HFFc6 (cell line): ENCODE measurements around the gene PSMG3. TPM values are rescaled to one million over a fixed set of nuclear protein-coding genes. Genes with fewer than 3 reads are reported as not detected.

Experiments used
- DNase-seq: peaks from one replicate; pipeline ENCODE4 v3.0.0-alpha.2; 2018
- H3K27ac Mint-ChIP-seq: 2 replicates; pipeline ENCODE4 v1.8.0; 2020; ENCODE audit warnings: mild to moderate bottlenecking, mixed read lengths
- H3K27me3 Mint-ChIP-seq: 2 replicates; pipeline ENCODE4 v1.8.0; 2021; ENCODE audit warnings: mild to moderate bottlenecking, moderate library complexity, mixed read lengths; ENCODE audit not compliant: insufficient read depth
- H3K36me3 Mint-ChIP-seq: 2 replicates; pipeline ENCODE4 v1.8.0; 2021; ENCODE audit warnings: low read depth, mixed read lengths
- H3K4me1 Mint-ChIP-seq: 2 replicates; pipeline ENCODE4 v1.8.0; 2020; ENCODE audit warnings: low read depth, mixed read lengths
- H3K4me3 Mint-ChIP-seq: 2 replicates; pipeline ENCODE4 v1.8.0; 2020; ENCODE audit warnings: mild to moderate bottlenecking, moderate library complexity, mixed read lengths
- H3K9me3 Mint-ChIP-seq: 2 replicates; pipeline ENCODE4 v1.8.0; 2020; ENCODE audit warnings: mild to moderate bottlenecking, mixed read lengths
- total RNA-seq, 6 experiments: library from RNA; stranded (reverse); fragmentation: NEBNext Ultra II Directional; extraction: Animal tissue kit (Norgen Biotek cat#: 25700); gene quantifications; 2 replicates in 1 of 6; 3 replicates in 5 of 6; pipeline ENCODE4 v1.2.3, GENCODE V29; 2021
- TF ChIP-seq, protein P1 (sequence below): fragments of 200-600 bp; sonication (generic); IDR thresholded peaks from 2 replicates; pipeline ENCODE4 v1.5.0; 2021; ENCODE audit warnings: antibody characterized with exemption, mild to moderate bottlenecking

The PSMG3 gene
- total RNA-seq, 6 experiments from 2014 or later = 25.6 to 31.0 (median 28.2) TPM

DNA sequence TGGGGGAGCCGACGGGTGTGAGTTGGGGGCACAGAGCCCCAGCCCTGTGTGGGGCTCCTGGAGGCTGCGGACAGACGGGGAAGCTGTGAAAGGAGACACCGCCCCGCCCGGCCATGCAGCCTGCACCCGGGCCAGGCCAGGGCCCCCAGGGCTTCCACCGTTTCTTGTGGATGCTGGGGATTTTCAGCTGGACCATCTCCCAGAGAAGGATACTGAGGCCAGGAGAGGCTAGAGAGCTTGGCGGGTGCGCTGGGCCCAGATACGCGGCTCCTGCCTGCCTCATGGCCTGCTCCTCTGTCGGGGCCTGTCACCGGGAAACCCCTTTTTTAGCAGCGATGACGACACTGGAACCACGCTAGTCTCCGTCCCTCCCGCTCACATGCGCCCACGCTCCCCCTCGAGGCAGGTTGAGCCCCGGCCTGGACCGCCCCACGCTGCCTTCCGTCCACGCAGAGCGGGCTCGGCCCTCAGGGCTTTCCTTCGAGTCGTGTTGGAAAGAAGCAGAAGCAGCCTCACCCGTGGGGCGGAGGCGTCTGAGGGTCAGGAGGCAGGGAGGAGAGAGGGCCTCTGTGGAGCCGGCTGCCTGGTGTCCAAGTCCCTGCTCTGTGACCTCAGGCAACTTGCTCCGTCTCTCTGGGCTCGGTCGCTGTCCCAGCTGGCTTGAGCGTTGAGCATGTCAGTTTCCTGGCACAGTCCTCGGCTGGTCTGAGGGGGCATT, 25.5 kb downstream of the PSMG3 start:
- Mint-ChIP-seq H3K27me3 (peaks cover 33% of the 10 kb centered on the region), H3K27ac (no peak overlapping the region), H3K9me3 (no peaks in the 10 kb centered on the region), H3K4me1 (no peaks in the 10 kb centered on the region), H3K36me3 (peaks cover 5% of the 10 kb centered on the region; the same call in 1 of the 2 replicates), H3K4me3 (no peak overlapping the region)
- no peak for DNase-seq
- TF ChIP-seq, protein P1, sequence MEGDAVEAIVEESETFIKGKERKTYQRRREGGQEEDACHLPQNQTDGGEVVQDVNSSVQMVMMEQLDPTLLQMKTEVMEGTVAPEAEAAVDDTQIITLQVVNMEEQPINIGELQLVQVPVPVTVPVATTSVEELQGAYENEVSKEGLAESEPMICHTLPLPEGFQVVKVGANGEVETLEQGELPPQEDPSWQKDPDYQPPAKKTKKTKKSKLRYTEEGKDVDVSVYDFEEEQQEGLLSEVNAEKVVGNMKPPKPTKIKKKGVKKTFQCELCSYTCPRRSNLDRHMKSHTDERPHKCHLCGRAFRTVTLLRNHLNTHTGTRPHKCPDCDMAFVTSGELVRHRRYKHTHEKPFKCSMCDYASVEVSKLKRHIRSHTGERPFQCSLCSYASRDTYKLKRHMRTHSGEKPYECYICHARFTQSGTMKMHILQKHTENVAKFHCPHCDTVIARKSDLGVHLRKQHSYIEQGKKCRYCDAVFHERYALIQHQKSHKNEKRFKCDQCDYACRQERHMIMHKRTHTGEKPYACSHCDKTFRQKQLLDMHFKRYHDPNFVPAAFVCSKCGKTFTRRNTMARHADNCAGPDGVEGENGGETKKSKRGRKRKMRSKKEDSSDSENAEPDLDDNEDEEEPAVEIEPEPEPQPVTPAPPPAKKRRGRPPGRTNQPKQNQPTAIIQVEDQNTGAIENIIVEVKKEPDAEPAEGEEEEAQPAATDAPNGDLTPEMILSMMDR = no peak

DNA sequence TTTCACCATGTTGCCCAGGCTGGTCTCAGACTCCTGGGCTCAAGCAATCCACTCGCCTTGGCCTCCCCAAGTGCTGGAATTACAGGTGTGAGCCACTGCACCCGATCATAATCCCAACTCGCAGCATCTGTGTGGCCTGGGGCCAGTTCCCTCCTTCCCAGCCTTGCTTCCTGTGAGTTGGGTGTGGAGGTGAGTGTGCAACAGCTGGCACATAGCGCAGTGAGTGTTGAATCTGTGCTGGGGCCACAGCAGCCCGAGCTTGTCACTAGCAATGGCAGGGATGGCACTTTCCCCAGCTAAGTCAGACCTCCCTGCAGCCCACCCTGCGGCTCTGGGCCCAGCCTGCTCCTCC, 26.0 kb downstream of the PSMG3 start:
- H3K36me3 Mint-ChIP-seq = peaks cover 5% of the 10 kb centered on the region; the same call in 1 of the 2 replicates
- no peaks in the 10 kb centered on the region for H3K4me1 Mint-ChIP-seq

GRCh38 chr7:1542841-1543747, 26.7 kb downstream of the PSMG3 start:
- H3K36me3 Mint-ChIP-seq = peaks cover 5% of the 10 kb centered on the region; the same call in 1 of the 2 replicates
- H3K4me1 Mint-ChIP-seq = peaks cover 2% of the 10 kb centered on the region
- no peak overlapping the region for H3K27ac Mint-ChIP-seq
- TF ChIP-seq, protein P1 = no peak
- H3K9me3 Mint-ChIP-seq = no peaks in the 10 kb centered on the region; the same call in 1 of the 2 replicates
- H3K27me3 Mint-ChIP-seq = peaks cover 30% of the 10 kb centered on the region
- DNase-seq = no peak
- no peak overlapping the region for H3K4me3 Mint-ChIP-seq

More for the DNA sequence above, 26.0 kb downstream of the PSMG3 start:
- no peak for DNase-seq
- Mint-ChIP-seq H3K9me3 (no peaks in the 10 kb centered on the region), H3K27me3 (peaks cover 33% of the 10 kb centered on the region), H3K27ac (no peak overlapping the region), H3K4me3 (no peak overlapping the region)
- TF ChIP-seq, protein P1 = no peak

- TF ChIP-seq, protein P1 = no peak
- peaks cover 36% of the 10 kb centered on the region for H3K27me3 Mint-ChIP-seq
- DNase-seq = no peak
- peak overlapping the region; percentile 55; the same call in 1 of the 2 replicates for H3K27ac Mint-ChIP-seq
- H3K36me3 Mint-ChIP-seq = peaks cover 5% of the 10 kb centered on the region; the same call in 1 of the 2 replicates
- peaks cover 4% of the 10 kb centered on the region; the same call in 1 of the 2 replicates for H3K9me3 Mint-ChIP-seq
- H3K4me1 Mint-ChIP-seq = peaks cover 6% of the 10 kb centered on the region
- H3K4me3 Mint-ChIP-seq = no peak overlapping the region
These were observed 27.5 kb downstream of the PSMG3 start for GRCh38 chr7:1542329-1542728.

DNA sequence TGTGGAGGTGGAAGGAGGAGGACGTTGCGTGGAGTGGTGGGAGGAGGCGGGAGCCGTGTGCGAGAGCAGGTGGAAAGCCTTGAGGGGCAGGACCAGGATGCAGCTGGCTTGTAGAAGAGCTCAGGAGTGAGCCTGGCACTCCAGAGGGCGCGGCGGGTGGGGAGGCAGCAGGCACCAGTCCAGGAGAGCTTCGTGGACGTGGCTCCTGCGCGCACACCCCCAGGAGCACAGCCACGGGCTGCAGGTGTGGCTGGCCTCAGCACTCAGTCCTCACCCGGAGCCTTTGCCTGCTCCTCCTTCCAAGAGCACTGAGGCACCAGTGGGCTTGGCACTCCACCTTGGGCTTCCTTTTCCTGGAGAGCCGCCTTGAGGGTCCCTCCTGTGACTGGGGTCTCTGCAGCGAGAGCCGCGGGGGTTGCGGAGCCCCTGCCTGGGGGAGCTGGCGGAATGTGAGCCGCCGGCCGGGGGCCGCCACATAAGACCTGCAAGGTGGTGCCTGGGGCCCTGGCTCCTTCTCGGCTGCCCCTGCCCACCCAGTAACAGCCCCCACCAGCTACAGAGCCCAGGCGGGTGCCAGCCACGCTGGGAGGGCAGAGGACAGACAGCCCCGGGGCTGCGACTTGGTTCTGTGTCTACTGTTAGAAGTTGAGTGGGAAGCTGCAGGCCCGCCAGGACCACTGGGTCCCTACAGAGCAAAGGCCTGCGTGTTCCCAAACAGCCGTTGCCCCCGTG, 28.2 kb downstream of the PSMG3 start:
- TF ChIP-seq, protein P1 = no peak
- H3K27me3 Mint-ChIP-seq = peaks cover 36% of the 10 kb centered on the region
- no peak for DNase-seq
- H3K36me3 Mint-ChIP-seq = peaks cover 5% of the 10 kb centered on the region; the same call in 1 of the 2 replicates
- H3K4me1 Mint-ChIP-seq = peaks cover 10% of the 10 kb centered on the region
- peak overlapping the region; percentile 49; the same call in 1 of the 2 replicates for H3K4me3 Mint-ChIP-seq
- no peak overlapping the region; the same call in 1 of the 2 replicates for H3K27ac Mint-ChIP-seq
- H3K9me3 Mint-ChIP-seq = peaks cover 4% of the 10 kb centered on the region; the same call in 1 of the 2 replicates
